Activated CD4-positive, alpha-beta T cell treated with anti-CD3 and anti-CD28 coated beads for 36 hours (primary cell): ENCODE results near the gene PDE6C. TPM values are rescaled to one million over a fixed set of nuclear protein-coding genes. Genes with fewer than 3 reads are reported as not detected.
"Not testable (repeated sequence)": the region's sequence is repeated elsewhere in the genome, so short reads cannot be mapped to it uniquely, and the experiment has no call there.

ENCODE experiments used
- ATAC-seq: fragments of 200-7000 bp; cut with Tn5 transposase; one replicate; pipeline ENCODE4 v1.10.0; 2021; ENCODE audit warnings: mild to moderate bottlenecking, moderate library complexity
- CTCF ChIA-PET: fragments of 350-600 bp; sonication (Branson Sonifier 250); formaldehyde crosslinking; loops from one replicate; lab custom pipeline; 2021; ENCODE audit warnings: antibody characterized with exemption; lab: Charles Lee
- POLR2A ChIA-PET: fragments of 350-600 bp; sonication (Branson Sonifier 250); formaldehyde crosslinking; loops from one replicate; lab custom pipeline; 2021; ENCODE audit warnings: antibody characterized with exemption, inconsistent platforms; lab: Charles Lee
- DNase-seq: peaks from one replicate; pipeline ENCODE4 v3.0.0-alpha.2; 2020
- H3K27ac Mint-ChIP-seq: one replicate; pipeline ENCODE4 v1.8.0; 2021; ENCODE audit warnings: mixed read lengths
- H3K27me3 Mint-ChIP-seq: one replicate; pipeline ENCODE4 v1.8.0; 2021; ENCODE audit warnings: mixed read lengths
- H3K36me3 Mint-ChIP-seq: one replicate; pipeline ENCODE4 v1.8.0; 2021; ENCODE audit warnings: low read depth, mixed read lengths
- H3K4me1 Mint-ChIP-seq: one replicate; pipeline ENCODE4 v1.8.0; 2021; ENCODE audit warnings: mixed read lengths
- H3K4me3 Mint-ChIP-seq: one replicate; pipeline ENCODE4 v1.8.0; 2021; ENCODE audit warnings: mild to moderate bottlenecking, moderate library complexity, mixed read lengths
- H3K9me3 Mint-ChIP-seq: one replicate; pipeline ENCODE4 v1.8.0; 2021; ENCODE audit warnings: low read depth, mixed read lengths
- intact Hi-C, 2 experiments: fragments of 100-400 bp; cut with DNase I in 1 of 2; cut with micrococcal nuclease in 1 of 2; formaldehyde crosslinking; loops; one replicate each; pipeline versions ENCODE4 v1.14.2 to v1.15.1; 2022 to 2024; cut with DNase I, micrococcal nuclease
- total RNA-seq, 2 experiments: library from RNA; stranded (reverse); gene quantifications; one replicate each; pipeline ENCODE4 v1.2.3, GENCODE V29; 2021

The PDE6C gene
- total RNA-seq, 2 experiments from 2014 or later = not detected

GRCh38 chr10:93680412-93681047 lies 68.2 kb downstream of the PDE6C start:
- ATAC-seq = no peak
- Mint-ChIP-seq H3K27ac (no peak overlapping the region), H3K4me1 (no peaks in the 10 kb centered on the region), H3K4me3 (no peak overlapping the region), H3K36me3 (peaks cover 24% of the 10 kb centered on the region), H3K27me3 (no peaks in the 10 kb centered on the region), H3K9me3 (no peaks in the 10 kb centered on the region)
- intact Hi-C loops = loop anchor here in 1 of 2 experiments (2.0 to 5.0 kb wide), 2 partner anchors 126 to 303 kb away; no protein-coding TSS in a partner anchor
- POLR2A ChIA-PET = interaction anchor here (0.5 kb wide), 1 partner anchor 644 kb away, joined by 5 read pairs; no protein-coding TSS in a partner anchor
- CTCF ChIA-PET = interaction anchor here (0.6 to 1.5 kb wide), 5 partner anchors 18 to 304 kb away, joined by 3 to 9 read pairs (median 5); no protein-coding TSS in a partner anchor
- no peak for DNase-seq

DNA sequence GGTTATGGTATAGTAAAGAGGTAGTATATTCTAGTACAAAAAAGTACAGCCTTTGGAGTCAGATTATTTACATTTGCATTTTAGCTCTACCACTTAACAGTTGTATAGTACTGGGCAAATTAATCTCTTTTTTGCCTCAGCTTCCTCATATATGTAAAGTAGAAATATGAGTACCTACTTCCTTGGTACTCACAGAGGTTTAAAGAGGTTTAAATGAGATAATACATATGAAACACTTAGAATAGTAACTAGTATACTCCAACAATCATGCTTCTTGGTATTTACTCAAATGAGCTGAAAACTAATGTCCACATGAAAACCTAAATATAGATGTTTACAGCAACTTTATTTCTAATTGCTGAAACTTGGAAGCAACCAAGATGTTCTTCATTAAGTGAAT lies 75.4 kb downstream of the PDE6C start:
- CTCF ChIA-PET = interaction anchor here (1.2 to 2.3 kb wide), 4 partner anchors 11 to 128 kb away, joined by 3 to 5 read pairs (median 3); partner anchors contain the start of gene FRA10AC1
- Mint-ChIP-seq H3K4me1 (no peaks in the 10 kb centered on the region), H3K27me3 (no peaks in the 10 kb centered on the region), H3K4me3 (no peak overlapping the region), H3K27ac (no peak overlapping the region), H3K9me3 (no peaks in the 10 kb centered on the region), H3K36me3 (peaks cover 31% of the 10 kb centered on the region)
- intact Hi-C loops = no loop called here
- ATAC-seq (no peak), DNase-seq (no peak)
- POLR2A ChIA-PET = no interaction called here

DNA sequence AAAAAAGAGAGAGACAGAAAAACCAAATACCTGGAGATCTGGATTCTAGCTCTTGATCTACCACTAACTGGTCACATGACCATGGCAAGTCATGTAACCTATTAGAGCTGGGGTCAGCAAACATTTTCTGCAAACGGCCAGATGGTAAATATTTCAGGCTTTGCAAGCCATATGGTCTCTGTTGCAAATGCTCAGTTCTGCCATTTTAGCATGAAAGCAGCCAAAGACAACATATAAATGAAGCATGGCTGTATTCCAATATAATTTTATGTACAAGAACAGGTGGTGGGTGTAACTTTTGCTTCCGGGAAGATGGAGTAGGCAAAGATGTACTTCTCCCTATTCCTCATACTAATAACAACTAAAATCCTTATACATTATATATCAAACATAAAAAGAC lies 83.4 kb downstream of the PDE6C start:
- ATAC-seq (no peak), DNase-seq (no peak)
- H3K36me3 Mint-ChIP-seq = peaks cover 40% of the 10 kb centered on the region
- H3K9me3 Mint-ChIP-seq = no peaks in the 10 kb centered on the region
- H3K27ac Mint-ChIP-seq = no peak overlapping the region
- H3K4me3 Mint-ChIP-seq = no peak overlapping the region
- intact Hi-C loops = no loop called here
- ChIA-PET POLR2A (no interaction called here), CTCF (interaction anchor here (0.7 to 0.8 kb wide), 2 partner anchors 12 to 638 kb away, joined by 3 to 4 read pairs; no protein-coding TSS in a partner anchor)
- no peaks in the 10 kb centered on the region for H3K27me3 Mint-ChIP-seq
- peaks cover 15% of the 10 kb centered on the region for H3K4me1 Mint-ChIP-seq

- H3K9me3 Mint-ChIP-seq, H3K4me3 Mint-ChIP-seq, ATAC-seq, H3K27me3 Mint-ChIP-seq, POLR2A ChIA-PET, intact Hi-C loops, H3K27ac Mint-ChIP-seq, DNase-seq: not testable (repeated sequence)
- CTCF ChIA-PET = interaction anchor here (0.9 kb wide), 1 partner anchor 120 kb away, joined by 4 read pairs; no protein-coding TSS in a partner anchor
- H3K4me1 Mint-ChIP-seq = peaks cover 19% of the 10 kb centered on the region
- H3K36me3 Mint-ChIP-seq = peaks cover 40% of the 10 kb centered on the region
Measured at GRCh38 chr10:93696582-93696981, 84.2 kb downstream of the PDE6C start.

DNA sequence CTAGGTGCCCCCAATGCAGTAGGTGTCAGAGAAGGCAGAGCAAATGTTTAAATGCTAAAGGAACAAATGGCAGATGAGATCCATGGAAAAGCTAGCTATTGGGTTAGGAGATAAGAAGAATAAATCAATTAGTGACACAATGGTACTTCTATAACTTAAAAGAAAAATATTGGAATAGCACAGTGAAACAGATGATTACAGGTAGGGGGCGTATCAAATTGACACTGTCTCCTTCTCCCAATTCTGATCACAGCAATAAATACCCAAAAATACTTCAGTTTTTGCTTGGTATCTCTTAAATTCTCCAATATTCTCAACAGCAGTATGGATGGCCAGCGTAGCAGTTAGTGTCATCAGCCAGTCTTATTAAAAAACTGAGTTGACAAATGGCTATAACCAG lies 84.9 kb downstream of the PDE6C start:
- H3K27ac Mint-ChIP-seq = no peak overlapping the region
- H3K4me1 Mint-ChIP-seq = peaks cover 19% of the 10 kb centered on the region
- H3K27me3 Mint-ChIP-seq = no peaks in the 10 kb centered on the region
- ChIA-PET CTCF (interaction anchor here (0.9 kb wide), 1 partner anchor 119 kb away, joined by 4 read pairs; no protein-coding TSS in a partner anchor), POLR2A (interaction anchor here (0.6 kb wide), 1 partner anchor 828 kb away, joined by 3 read pairs; no protein-coding TSS in a partner anchor)
- intact Hi-C loops = no loop called here
- peaks cover 38% of the 10 kb centered on the region for H3K36me3 Mint-ChIP-seq
- H3K9me3 Mint-ChIP-seq = no peaks in the 10 kb centered on the region
- DNase-seq = no peak
- ATAC-seq = no peak
- no peak overlapping the region for H3K4me3 Mint-ChIP-seq

- CTCF ChIA-PET = interaction anchor here (0.6 to 1.7 kb wide), 10 partner anchors 10 to 618 kb away, joined by 3 to 6 read pairs (median 4); partner anchors contain the start of gene MYOF
- peaks cover 24% of the 10 kb centered on the region for H3K4me1 Mint-ChIP-seq
- peak; percentile 28 for ATAC-seq
- no peaks in the 10 kb centered on the region for H3K27me3 Mint-ChIP-seq
- H3K4me3 Mint-ChIP-seq = no peak overlapping the region
- no peak overlapping the region for H3K27ac Mint-ChIP-seq
- peak; percentile 24 for DNase-seq
- H3K36me3 Mint-ChIP-seq = peaks cover 18% of the 10 kb centered on the region
- intact Hi-C loops = loop anchor here (1.0 to 10.0 kb wide), 15 partner anchors 50 to 1990 kb away; partner anchors contain the start of genes CEP55 (in 2 of the 2), HELLS (in 2 of the 2), NOC3L (in 2 of the 2) and SLC35G1 (in 2 of the 2)
- no peaks in the 10 kb centered on the region for H3K9me3 Mint-ChIP-seq
- POLR2A ChIA-PET = interaction anchor here (0.6 to 1.2 kb wide), 2 partner anchors 193 to 854 kb away, joined by 3 read pairs; partner anchors contain the start of gene EXOC6
Measured at GRCh38 chr10:93701866-93702209, 89.5 kb downstream of the PDE6C start.

DNA sequence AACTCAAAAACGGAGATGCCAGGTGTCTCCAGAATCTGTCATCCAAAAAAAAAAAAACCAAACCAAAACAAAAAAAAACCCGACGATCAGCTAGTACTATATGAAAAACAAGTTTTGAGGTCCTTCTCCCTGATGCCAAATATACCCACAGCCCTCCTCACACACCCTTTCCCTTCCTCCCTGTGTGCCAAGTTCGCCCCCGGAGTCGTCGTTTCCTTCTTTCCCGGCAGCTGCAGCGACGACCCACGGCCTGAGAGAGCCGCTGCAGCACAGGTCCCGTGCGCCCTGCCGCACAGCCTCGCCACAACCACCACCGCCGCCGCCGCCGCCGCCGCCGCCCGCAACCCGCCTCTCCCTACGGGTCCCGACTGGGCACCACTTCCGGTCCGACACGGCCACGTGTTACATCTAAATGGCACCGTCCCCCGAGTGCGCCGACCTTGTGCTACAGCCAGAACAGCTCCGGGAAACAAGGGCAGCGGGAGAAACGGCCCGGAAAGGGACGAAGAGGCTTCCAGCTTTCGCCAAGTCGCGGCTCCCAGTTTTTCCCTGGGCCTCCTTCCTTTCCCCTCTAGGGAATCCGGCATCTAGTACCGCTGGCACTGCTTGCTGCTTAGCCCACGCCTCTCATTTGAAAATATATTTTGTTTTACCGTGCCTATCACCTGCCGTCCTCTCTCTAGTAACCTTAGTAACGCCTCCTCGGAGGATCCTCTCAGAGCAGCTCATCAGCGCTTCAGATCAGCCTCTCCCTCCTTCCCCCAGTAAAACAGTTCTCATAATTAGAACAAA lies 90.1 kb downstream of the PDE6C start, which contains the start of gene FRA10AC1:
FRA10AC1 (minus strand) TSS at position 383 of the 792 bp plus-strand sequence. CDS start 2,486 bp downstream, outside the sequence.
- ATAC-seq (peak; percentile 84), DNase-seq (peak; percentile 93)
- ChIA-PET CTCF (interaction anchor here (0.6 to 1.7 kb wide), 11 partner anchors 9 to 618 kb away, joined by 3 to 6 read pairs (median 4); no protein-coding TSS in a partner anchor), POLR2A (interaction anchor here (0.6 to 1.2 kb wide), 3 partner anchors 18 to 854 kb away, joined by 3 to 6 read pairs (median 3); partner anchors contain the start of gene EXOC6)
- intact Hi-C loops = loop anchor here (1.0 to 10.0 kb wide), 15 partner anchors 50 to 1990 kb away; partner anchors contain the start of genes CEP55 (in 2 of the 2), HELLS (in 2 of the 2), NOC3L (in 2 of the 2) and SLC35G1 (in 2 of the 2)
- Mint-ChIP-seq H3K36me3 (peaks cover 13% of the 10 kb centered on the region), H3K9me3 (no peaks in the 10 kb centered on the region), H3K27me3 (no peaks in the 10 kb centered on the region), H3K4me3 (no peak within 1 kb of the TSS), H3K4me1 (peaks cover 29% of the 10 kb centered on the region), H3K27ac (no peak within 1 kb of the TSS)

DNA sequence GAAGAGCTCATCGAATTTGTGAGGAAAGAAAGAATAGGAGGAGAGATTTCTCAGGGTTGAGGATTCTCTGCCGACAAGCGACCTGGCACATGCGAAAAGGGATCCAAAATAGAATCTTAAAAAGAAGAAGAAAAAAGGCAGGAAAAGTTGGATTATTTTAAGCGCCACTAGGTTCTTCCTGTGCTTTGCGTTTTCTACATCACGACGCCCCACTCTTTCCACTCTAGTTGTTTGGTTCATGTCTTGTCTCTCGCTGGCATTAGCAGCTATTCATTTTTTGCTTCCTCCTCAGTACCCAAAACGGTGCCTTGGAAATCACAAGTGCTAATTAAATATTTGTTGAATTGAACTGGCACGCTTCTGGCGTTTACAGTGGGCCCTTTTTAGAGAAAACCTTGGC lies 90.7 kb downstream of the PDE6C start:
- H3K27me3 Mint-ChIP-seq = no peaks in the 10 kb centered on the region
- no peaks in the 10 kb centered on the region for H3K9me3 Mint-ChIP-seq
- peaks cover 36% of the 10 kb centered on the region for H3K4me1 Mint-ChIP-seq
- CTCF ChIA-PET = interaction anchor here (0.6 to 1.7 kb wide), 9 partner anchors 9 to 565 kb away, joined by 4 to 6 read pairs (median 4); no protein-coding TSS in a partner anchor
- POLR2A ChIA-PET = interaction anchor here (0.8 kb wide), 1 partner anchor 19 kb away, joined by 6 read pairs; no protein-coding TSS in a partner anchor
- no peak overlapping the region for H3K4me3 Mint-ChIP-seq
- DNase-seq (peak; percentile 8), ATAC-seq (no peak)
- intact Hi-C loops = loop anchor here (2.0 to 10.0 kb wide), 8 partner anchors 114 to 1989 kb away; partner anchors contain the start of genes TCTN3 (in 2 of the 2), HELLS (in 1 of the 2), KIF11 (in 1 of the 2) and NOC3L (in 1 of the 2)
- H3K36me3 Mint-ChIP-seq = peaks cover 12% of the 10 kb centered on the region
- no peak overlapping the region for H3K27ac Mint-ChIP-seq

DNA sequence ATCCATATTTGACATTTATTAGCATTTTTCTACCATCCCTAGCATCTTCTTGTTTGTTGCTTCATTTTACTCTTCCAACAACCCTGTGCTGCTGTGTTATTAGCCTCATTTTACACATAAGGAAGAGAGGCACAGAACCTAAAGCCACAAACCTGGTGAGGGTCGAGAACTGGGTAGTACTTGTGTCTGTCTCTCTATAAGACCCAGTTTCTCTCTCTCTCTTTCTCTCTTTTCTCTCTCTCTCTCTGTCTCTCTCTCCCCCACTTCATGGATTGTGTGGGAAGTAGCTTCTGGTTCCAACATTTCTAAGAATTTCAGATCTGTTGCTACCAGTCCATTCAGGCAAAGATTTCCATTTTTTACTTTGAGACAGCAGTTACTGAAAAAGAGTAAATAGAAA lies 91.5 kb downstream of the PDE6C start:
- H3K4me3 Mint-ChIP-seq = peak overlapping the region; percentile 63
- intact Hi-C loops = loop anchor here (2.0 to 10.0 kb wide), 8 partner anchors 113 to 1988 kb away; partner anchors contain the start of genes TCTN3 (in 2 of the 2), HELLS (in 1 of the 2), KIF11 (in 1 of the 2) and NOC3L (in 1 of the 2)
- H3K27me3 Mint-ChIP-seq = no peaks in the 10 kb centered on the region
- H3K27ac Mint-ChIP-seq = peak overlapping the region; percentile 80
- DNase-seq = no peak
- ATAC-seq = no peak
- peaks cover 8% of the 10 kb centered on the region for H3K36me3 Mint-ChIP-seq
- no peaks in the 10 kb centered on the region for H3K9me3 Mint-ChIP-seq
- ChIA-PET CTCF (interaction anchor here (0.6 kb wide), 1 partner anchor 190 kb away, joined by 3 read pairs; no protein-coding TSS in a partner anchor), POLR2A (no interaction called here)
- H3K4me1 Mint-ChIP-seq = peaks cover 36% of the 10 kb centered on the region

- Mint-ChIP-seq H3K9me3 (no peaks in the 10 kb centered on the region), H3K27me3 (no peaks in the 10 kb centered on the region), H3K4me3 (no peak overlapping the region), H3K4me1 (peaks cover 34% of the 10 kb centered on the region), H3K36me3 (peaks cover 4% of the 10 kb centered on the region), H3K27ac (no peak overlapping the region)
- DNase-seq = no peak
- ChIA-PET CTCF (interaction anchor here (0.6 kb wide), 1 partner anchor 191 kb away, joined by 3 read pairs; no protein-coding TSS in a partner anchor), POLR2A (no interaction called here)
- intact Hi-C loops = loop anchor here (5.0 to 10.0 kb wide), 7 partner anchors 113 to 1988 kb away; partner anchors contain the start of genes TCTN3 (in 2 of the 2), HELLS (in 1 of the 2), NOC3L (in 1 of the 2) and SLC35G1 (in 1 of the 2)
- no peak for ATAC-seq
Measured at GRCh38 chr10:93704451-93704850, 92.1 kb downstream of the PDE6C start.
